Stimulated activated CD4-positive, alpha-beta T cell treated with anti-CD3 and anti-CD28 coated beads, Interleukin-12 subunit alpha, Interleukin-12 subunit beta, amount 100 ng/mL, for 4 hours (primary cell): ENCODE data around the gene CHD5.

Experiments used
- DNase-seq: peaks from one replicate; pipeline ENCODE4 v3.0.0-alpha.2; 2020

The CHD5 gene

DNA sequence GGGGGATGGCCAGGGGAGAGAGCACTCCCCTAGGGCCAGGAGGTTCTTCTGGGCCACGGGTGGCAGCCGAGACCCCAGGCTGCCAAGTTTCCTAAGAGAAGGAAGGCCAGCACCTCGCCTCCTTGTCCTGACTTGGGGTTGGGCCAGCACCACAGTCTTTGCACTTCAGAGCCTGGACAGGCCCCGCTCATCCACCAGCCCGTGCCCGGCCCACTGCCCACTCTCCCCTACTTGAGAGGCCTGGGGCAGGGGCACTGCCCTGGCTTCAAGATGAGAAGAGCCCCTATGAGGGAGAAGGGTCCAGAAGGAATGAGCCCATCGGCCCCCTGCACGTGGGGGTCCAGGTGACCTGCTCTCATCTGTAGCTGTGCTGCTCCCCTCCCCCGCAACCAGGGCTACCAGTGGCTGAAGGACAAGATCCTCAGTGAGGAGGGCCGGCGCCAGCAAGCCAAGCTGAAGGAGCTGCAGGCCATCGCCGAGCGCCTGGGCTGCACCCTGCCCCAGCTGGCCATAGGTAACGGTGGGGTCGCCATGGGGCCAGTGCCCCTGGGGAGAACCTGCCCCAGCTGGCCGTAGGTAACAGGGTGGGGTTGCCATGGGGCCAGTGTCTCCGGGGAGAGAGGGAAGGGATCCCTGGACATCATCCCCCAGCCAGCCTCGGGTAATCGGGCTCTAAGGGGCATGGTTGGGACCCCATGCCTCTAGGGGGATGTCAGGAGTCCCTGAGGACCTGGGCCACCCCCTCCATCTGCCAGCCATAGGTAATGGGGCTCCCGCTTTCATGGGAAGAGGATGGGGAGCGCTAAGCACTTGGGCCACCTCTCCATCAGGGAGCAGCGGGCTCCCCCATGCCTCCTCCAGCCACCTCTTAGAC, 83.6 kb downstream of the CHD5 start:
- DNase-seq = no peak

DNA sequence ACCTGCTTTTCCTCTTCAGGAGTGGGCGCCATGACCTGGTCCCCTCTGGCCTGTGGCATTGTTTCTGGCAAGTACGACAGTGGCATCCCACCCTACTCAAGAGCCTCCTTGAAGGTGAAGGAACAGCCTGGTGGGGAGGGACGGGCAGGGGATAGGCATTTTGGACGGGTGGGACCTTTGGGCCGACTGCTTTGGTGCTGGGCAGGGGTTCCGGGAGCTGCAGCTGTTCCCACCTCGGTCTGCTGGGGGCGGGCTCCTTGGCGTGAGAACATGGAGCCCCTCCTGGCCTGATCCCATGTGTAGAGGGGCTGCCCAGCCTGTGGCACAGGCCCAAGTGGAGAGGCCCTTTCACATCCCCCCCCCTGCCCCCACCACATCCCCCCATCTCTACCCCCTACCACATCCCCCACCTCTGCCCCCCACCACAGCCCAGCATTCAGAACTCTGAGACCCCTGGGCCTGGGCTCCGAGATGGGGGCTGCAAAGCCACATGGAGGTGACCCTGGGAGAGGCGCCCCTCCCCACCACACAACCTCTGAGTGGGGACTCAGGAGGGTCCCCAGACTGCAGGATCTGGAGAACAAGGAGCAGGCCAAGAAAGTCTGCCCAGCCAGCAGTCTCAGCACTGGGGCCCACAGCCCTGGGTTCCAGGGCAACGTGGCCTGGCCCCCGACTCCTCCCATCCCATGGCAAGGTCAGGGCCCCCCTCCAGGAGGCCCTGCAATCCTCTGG, 84.4 kb downstream of the CHD5 start:
- DNase-seq = no peak

DNA sequence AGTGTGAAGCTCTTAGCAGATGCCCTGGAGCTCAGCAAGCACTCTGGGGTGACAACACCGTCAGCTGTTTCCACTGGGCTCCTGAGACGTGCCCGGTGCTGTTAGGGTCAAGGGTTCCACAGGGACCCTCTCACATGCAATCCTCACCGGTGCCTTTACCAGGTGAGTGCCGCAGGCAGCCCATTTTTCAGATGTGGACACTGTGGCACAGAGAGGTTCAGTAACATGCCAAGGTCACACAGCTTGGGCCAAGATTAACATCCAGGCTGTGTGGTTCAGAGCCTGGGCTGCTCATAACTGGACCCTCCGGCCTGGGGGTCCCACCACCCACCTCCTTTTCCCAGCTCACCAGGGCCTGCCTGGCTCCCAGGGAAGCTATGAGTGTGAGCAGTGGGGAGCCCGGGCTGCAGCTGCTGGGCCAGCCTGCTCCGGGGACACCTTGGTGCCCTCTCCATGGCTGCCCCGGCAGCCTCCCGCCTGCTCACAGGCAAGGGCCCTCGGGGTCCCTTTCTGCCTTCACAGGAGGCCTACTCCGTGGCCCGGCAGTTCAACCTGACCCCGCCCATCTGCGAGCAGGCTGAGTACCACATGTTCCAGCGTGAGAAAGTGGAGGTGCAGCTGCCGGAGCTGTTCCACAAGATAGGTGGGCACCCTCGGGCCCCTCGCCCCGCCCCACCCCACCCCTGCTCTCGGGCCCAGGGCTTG, 85.2 kb downstream of the CHD5 start:
- DNase-seq = no peak

DNA sequence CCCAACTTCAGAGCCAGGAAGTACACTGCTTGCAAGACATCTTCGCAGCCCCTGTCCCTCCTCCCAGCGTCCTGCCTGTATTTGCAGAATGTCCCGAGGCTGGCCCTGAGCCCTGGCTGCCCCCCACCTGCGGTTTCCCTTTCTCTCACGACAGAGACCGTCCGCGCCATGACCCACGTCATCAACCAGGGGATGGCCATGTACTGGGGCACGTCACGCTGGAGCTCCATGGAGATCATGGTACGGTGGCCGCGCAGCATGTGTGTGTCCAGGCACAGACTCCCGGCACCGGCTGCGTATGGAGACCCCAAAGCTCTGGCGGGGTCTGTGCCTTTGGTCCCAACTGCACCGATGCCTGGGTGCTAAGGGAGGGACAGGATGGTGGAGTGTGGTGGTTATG, 85.9 kb downstream of the CHD5 start:
- no peak for DNase-seq

DNA sequence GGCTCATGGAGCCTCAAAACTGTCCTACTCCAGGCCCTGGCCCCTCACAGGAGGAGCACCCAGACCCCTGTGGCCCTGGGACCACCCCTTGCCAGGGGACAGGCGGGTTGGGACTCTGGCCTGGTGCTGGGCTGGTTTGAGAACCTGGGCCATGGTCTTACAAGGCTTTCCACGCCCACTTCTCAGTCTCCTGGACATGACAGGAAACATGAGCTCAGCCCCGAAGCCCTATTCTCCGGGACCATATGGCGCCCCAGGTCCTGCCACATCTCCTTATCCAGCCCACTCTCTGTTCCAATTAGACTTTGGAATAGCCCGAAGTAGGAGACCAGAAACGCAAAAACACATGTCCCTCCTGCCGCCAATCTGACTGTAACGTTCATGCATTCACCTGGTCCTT, 86.5 kb downstream of the CHD5 start:
- no peak for DNase-seq

DNA sequence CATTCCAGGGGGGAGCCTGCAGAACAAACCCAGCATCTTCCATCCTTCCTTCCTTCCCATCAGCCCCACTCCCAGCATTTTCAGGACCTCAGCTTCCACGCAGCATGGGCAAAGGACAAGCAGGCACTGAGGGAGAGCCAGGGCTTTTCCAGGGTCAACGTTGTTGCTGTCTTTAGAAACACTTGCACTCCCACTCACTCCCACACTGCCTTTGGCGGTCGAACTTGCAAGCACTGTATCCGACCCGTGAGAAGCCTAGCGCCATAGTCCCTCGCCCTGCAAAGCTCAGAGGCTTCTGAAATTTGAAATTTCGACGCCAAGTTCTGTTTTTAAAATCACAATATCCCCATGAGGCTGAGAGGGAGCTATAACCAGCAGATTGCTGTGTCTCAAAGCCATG, 87.0 kb downstream of the CHD5 start:
- DNase-seq = no peak

DNA sequence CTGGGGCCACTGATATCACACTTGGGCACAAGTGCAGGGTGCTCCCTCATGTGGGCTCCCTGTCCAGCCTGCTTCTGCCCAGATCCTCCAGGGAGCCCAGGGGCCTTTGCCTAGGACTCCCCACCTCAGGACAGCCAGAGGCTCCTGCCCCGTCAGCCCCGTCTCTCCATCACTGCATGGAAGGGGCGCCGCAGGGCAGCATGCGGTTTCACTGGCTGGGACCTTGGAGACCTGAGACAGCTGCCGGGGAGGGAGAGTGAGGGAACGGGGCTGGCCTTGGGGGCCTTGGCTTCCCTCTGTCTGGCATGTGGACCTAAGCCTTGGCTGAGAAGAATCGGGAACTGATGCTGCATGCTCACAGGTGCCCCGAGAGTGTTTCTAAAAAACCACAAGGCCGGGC, 87.9 kb downstream of the CHD5 start:
- DNase-seq = no peak

DNA sequence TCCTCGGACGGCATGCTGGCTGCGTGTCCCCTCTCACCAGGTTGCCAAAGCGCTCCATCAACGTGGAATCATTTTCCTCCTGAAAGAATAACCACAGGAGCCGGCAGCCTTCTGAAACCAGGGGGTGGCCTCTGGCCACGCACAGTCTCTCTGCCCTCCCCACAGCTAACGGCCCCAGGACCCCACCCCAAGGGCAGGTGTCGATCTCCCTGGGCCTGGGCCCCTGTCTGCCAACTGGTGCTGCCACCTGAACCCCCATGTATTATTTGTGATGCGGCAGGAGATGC, 88.4 kb downstream of the CHD5 start:
- DNase-seq = no peak

DNA sequence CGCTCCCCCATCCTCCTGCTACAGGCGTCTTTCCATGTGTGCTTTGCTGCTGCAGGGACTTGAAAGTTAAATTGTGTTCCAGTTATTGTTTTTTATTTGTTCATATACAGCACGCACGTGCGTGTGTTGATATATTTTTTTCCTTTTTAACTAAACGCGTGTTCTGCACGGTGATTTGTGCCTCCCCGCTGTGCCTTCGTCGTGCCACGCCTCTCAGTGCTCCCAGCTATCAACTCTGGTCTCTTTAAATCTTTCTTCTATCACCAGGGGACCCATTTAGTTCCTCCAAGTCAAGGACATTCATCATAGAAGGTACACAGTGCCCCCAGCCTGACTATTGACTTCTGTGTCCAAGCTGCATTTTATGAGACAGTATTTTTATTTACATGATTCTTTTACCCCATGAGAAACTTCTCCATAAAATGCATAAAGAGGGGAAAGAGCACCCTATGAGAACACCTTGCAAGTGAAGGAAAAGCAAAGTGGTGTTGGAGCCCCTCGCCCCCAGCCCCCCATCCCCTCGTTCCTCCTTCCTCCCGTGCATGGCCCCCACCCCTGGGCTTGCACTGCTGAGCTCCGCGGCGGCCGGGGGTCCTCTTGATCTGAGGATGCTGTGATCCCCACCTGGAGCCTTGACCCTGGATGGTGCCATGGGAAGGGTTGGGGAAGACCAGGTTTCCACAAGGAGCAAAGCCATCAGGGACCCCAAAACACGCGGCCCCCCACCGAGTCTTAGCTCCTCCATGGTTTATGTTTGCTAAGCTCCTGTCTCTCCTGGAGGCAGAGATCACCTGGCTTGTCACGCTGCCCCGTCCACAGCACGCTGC, 88.9 kb downstream of the CHD5 start:
- DNase-seq = no peak

DNA sequence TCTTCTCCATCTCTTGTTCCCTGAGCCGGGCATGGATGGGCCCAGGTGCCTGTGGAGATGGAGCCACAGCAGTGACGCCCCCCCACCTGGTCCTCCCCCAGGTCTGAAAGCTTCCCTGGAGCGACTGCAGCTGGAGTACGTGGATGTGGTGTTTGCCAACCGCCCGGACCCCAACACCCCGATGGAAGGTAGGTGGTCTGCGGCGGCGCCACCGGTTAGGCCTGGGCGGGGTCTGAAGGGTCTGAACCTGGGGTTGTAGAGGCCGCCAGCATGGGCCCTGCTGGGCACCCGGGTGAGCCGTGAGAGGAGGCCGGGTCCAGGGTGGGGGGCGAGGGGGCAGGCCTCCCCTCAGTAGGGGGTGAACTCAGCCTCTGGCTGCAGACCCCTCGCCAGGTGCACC, 89.8 kb downstream of the CHD5 start:
- no peak for DNase-seq

DNA sequence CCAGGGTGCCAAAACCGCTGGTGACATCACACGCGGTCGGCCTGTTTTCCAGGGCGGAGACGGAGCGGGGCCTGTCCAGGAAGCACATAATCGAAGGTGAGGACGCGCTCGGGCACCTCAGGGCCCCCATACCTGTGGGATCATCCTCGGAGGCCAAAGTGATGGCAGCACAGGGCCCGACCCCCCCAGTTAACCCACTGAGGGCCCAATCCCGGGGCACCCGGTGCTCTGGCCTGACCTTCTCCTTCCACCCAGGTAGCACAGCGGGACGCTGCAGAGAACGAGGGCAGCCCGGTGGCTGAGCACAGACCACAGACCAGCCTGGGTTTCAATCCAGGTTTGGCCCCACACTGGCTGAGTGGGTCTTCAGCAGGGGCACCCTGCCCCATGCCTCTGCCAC, 91.2 kb downstream of the CHD5 start:
- no peak for DNase-seq

DNA sequence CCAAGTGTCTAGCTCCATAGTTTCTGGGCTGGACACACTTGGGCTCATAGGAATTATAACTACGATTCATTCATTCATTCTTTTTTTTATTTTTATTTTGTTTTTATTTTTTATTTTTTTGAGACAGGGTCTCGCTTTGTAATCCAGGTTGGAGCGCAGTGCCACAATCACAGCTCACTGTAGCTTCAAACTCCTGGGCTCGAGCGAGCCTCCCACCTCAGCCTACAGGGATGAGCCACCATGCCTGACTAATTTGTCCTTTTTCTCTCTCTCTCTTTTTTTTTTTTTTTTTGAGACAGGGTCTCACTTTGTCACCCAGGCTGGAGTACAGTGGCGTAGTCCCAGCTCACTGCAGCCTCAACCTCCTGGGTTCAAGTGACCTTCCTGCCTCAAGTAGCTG, 92.2 kb downstream of the CHD5 start:
- DNase-seq = no peak

DNA sequence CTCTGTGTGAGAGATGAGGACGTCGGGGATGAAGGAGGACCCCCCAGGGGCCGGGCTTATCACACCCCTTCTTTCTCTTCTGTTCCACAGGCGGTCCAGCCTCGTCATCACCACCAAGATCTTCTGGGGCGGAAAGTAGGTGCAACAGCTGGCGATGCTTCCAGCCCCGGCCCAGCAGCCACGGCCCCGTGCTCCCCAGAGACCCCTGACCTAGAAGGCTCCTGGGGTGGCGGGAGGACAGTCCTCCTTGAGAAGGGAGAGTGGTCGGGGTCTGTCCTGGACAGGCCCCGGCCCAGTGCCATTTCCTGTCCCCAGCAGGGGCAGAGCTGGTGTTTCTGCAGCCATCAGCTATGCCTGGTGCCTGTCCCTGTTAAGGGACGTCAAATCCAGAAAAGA, 92.7 kb downstream of the CHD5 start:
- DNase-seq = no peak

DNA sequence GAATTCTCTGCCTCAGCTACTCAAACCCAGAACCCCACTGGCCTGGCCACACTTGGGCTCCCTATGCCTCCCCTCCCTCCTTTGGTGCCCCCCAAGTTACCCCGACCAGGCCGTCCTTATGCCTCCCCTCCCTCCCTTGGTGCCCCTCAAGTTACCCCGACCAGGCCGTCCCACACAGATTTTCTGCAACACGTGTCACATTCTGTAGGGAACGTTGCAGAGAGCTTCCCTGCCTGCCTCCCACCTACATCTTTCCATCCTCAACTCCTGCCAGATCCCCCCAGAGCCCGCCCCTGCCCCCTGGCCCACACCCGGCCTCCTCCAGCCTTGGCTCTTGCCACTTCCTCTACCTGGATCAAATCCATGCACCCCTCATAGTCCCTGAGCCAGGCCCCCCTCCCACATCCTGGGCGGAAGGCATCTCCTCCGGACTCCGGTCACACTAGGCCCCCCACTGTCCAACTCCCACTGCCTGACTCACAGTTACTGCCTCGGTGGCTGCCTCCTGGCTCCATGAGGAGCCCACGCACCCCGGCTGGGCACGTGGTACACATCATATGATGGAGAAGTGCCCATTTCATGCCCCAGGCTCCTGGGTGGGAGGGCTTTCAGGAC, 93.3 kb downstream of the CHD5 start:
- DNase-seq = no peak

DNA sequence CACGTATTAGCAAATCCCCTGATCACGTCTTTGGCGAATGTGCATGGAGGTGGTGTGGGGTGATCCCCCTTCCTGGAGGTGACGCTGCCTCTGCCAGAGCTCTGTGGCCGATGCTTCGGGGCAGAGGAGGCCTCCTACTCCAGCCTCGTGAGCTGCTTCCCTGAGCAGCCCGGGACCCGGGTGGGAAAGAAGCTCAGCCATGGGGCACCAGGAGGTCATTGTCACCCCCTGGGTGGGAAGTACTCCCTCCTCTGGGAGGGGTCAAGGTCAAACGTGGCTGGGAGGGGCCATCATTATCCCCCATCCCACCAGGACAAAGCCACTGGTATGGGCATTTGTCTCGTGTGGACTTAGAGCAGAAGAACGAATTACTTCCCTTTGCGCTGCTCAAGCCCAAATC, 93.8 kb downstream of the CHD5 start:
- no peak for DNase-seq

DNA sequence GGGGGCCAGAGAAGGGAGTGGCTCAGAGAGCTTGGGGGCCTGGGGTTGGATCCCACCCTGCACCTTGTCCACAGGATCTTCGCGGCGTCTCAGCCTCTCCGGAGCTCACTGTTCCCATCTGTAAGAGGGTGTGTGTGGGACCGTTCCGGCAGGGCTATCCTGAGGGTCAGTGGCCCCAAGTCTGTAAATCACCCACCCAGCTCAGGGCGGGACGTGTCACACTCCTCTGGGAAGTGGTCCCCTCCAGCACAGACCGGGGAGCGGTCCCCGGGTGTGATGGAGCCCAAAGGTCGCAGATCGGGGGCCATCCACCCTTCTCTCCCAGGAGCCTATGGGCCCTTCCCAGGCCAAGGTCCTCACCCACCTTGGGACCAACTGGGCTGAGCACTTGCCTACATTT, 94.5 kb downstream of the CHD5 start:
- no peak for DNase-seq

DNA sequence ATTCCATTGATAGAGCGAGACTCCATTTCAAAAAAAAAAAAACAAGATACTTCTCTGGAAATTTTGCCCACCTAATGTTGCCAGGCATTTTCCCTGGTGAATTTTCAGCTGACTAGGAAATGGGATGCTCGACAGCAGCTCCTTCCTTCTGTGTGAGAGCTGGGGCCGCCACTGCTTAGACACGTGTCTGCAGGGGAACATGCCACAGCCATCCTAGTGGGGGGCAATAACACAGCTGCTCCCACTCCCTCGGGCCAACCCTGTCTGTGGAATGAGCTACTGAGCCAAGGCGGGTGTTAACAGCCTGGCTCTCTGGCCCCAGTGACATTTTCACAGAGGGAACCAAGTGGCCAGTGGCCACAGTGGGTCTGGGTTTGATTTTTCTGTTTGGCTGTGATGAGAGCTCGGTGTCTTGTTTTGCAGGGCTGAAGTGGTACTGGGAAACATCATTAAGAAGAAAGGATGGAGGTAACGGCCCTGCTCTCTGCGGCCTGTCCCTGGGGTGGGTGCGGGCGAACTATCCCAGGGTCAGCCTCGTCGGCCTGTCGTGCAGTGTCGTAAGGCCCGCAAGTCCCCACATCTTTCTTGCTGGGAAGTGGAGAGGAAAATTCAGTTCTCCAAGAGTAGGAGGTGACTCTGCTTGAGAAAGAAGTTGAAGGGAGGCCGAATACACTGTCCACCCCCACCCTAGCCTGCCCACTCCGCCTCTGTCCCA, 95.2 kb downstream of the CHD5 start:
- DNase-seq = no peak

DNA sequence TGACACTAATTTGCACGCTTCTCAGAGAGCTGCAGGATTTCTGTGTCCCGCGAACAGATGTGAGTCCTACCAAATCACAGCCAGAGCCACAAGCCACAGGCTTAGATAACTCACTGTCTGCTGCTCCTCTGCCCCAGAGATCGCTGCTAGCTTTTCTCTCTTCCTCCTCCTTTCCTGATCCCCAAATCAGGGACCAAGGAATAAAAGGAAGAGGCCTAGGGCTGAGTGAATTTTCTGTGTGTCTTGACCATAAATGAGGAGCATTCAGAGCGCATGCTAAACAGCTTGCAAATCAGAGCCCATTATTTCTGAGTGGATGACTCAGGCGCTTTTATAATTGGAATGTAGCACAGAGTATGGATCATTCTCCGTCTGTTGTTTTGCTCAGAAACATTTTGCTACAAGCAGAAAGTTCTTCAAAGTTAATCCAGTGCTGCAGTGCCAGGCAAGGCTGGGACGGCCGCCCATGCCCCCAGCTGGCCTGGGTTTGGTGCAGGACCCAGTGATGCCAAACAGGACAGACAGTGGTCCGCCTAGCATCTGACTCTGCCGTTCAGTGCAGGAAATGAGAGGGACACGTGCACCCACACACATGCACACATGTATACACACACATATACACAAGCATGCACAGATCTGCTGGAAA, 96.2 kb downstream of the CHD5 start:
- DNase-seq = no peak

DNA sequence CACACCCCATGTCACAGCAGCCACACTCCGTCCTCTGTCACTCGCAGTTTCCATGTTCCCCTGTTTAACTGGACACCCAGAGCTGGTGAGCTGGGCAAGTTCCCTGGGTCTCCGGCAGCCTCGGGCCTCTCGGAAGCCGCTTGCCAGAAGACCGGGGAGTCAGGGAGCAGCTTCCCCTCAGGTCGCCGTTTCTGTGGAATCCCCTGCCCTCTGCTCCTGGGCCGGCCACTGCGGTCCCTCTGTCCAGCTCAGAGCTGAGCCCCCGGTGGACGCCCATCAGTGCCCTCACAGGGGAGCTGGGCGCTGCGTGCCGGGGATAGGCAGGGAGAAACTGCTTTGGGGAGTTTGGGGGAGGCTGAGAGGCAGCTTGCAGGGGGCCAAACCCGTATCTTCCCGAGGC, 96.7 kb downstream of the CHD5 start:
- no peak for DNase-seq

DNA sequence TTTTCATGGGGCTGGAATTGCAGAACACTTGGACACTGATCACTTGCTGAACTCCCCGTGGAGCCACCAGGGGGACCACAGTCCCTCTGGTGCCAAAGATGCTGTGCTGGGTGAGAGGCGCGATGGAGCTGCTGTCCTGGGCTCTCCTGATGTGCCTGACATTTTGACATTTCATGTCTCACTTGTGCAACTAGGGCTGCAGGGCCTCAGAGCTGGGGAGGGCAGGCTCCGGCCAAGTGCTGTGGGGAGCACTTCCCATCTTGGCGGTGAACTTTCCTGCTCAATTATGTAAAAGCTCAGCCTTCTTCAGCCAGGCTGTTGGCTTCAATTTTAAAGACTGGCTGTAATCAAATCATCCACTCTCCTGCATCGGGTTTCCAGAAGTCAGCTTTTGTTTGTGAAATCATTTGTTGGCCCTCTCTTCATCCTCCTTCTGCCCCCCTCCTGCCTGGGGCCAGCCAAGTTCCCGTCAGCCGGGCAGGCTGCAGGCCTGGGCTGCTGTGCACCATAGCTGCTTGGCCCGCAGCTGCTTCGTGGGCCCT, 97.6 kb downstream of the CHD5 start:
- DNase-seq = no peak

DNA sequence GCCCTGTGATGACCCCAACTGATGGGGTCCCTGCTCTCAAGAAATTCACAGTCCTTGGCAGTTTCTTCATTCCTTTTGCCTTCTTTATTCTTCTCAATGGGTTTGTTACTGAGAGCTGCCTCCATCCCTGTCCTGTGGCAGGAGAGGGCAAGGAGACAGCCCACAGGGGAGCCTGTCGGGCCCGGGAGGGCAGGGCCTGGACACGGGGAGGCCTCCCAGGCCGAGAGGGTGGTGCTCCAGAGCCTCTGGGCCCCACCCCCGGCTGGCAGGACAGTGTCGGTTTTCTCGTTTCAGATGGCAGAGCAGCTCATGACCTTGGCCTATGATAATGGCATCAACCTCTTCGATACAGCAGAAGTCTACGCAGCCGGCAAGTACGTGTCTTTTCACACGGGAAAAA, 98.2 kb downstream of the CHD5 start:
- DNase-seq = no peak
